ENCODE measurements around the gene SCNN1A. TPM values are rescaled to one million over a fixed set of nuclear protein-coding genes. Genes with fewer than 3 reads are reported as not detected.
A peak's percentile ranks its signal among the peaks of the same experiment; 100 is the strongest.

SCNN1A gene
- total and polyA plus RNA-seq, 7 donors, result 0.82 to 169 (median 7.2) TPM

DNA sequence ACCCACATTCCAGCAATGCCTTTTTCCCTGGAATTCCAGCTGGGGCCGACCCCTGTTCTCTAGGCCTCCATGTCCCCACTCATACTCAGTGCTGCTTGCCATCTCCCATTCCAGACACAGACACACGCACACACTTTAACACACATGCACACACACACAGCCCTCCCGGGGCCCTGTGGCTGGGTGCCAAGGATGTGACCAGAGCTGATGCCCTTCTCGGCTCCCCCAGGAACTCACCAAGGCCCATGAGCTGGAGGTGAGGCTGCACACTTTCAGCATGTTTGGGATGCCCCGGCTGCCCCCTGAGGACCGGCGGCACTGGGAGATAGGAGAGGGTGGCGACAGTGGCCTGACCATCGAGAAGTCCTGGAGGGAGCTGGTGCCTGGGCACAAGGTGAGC is 60.6 kb downstream of the SCNN1A start:
- Histone ChIP-seq H3K4me1 (peaks cover 0 to 11% (median 10%) of the 10 kb centered on the region in 4 donors), H3K27ac (no peak overlapping the region), H3K4me3 (no peak overlapping the region), H3K9me3 (no peaks in the 10 kb centered on the region), H3K36me3 (no peaks in the 10 kb centered on the region), H3K27me3 (peaks cover 12 to 15% (median 12%) of the 10 kb centered on the region in 3 donors)
- DNase-seq, result no peak
- 83 to 91% methylated on average over 9 of the region's 9 CpGs for WGBS, 2 donors
- intact Hi-C loops (cut with DNase I), result no loop called here
- TF ChIP-seq, protein P1, sequence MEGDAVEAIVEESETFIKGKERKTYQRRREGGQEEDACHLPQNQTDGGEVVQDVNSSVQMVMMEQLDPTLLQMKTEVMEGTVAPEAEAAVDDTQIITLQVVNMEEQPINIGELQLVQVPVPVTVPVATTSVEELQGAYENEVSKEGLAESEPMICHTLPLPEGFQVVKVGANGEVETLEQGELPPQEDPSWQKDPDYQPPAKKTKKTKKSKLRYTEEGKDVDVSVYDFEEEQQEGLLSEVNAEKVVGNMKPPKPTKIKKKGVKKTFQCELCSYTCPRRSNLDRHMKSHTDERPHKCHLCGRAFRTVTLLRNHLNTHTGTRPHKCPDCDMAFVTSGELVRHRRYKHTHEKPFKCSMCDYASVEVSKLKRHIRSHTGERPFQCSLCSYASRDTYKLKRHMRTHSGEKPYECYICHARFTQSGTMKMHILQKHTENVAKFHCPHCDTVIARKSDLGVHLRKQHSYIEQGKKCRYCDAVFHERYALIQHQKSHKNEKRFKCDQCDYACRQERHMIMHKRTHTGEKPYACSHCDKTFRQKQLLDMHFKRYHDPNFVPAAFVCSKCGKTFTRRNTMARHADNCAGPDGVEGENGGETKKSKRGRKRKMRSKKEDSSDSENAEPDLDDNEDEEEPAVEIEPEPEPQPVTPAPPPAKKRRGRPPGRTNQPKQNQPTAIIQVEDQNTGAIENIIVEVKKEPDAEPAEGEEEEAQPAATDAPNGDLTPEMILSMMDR (IDR thresholded peaks at IDR 0.05), result no peak
- no peak for TF ChIP-seq EP300 (IDR thresholded peaks at IDR 0.05)

GRCh38 chr12:6313326-6313940 is 61.9 kb downstream of the SCNN1A start:
- DNase-seq, result no peak
- 56 to 84% methylated on average over 14 of the region's 14 CpGs for WGBS, 2 donors
- intact Hi-C loops (cut with DNase I), result no loop called here
- Histone ChIP-seq H3K4me1 (peaks cover 0 to 11% (median 10%) of the 10 kb centered on the region in 4 donors), H3K27me3 (peaks cover 12 to 18% (median 12%) of the 10 kb centered on the region in 3 donors), H3K4me3 (no peak overlapping the region), H3K27ac (no peak overlapping the region), H3K36me3 (no peaks in the 10 kb centered on the region), H3K9me3 (no peaks in the 10 kb centered on the region)
- TF ChIP-seq EP300 (IDR thresholded peaks at IDR 0.05) (no peak), POLR2A (IDR thresholded peaks at IDR 0.05) (no peak), POLR2AphosphoS5 (IDR thresholded peaks at IDR 0.05) (no peak)
- TF ChIP-seq, protein P1 (IDR thresholded peaks at IDR 0.05), result no peak

DNA sequence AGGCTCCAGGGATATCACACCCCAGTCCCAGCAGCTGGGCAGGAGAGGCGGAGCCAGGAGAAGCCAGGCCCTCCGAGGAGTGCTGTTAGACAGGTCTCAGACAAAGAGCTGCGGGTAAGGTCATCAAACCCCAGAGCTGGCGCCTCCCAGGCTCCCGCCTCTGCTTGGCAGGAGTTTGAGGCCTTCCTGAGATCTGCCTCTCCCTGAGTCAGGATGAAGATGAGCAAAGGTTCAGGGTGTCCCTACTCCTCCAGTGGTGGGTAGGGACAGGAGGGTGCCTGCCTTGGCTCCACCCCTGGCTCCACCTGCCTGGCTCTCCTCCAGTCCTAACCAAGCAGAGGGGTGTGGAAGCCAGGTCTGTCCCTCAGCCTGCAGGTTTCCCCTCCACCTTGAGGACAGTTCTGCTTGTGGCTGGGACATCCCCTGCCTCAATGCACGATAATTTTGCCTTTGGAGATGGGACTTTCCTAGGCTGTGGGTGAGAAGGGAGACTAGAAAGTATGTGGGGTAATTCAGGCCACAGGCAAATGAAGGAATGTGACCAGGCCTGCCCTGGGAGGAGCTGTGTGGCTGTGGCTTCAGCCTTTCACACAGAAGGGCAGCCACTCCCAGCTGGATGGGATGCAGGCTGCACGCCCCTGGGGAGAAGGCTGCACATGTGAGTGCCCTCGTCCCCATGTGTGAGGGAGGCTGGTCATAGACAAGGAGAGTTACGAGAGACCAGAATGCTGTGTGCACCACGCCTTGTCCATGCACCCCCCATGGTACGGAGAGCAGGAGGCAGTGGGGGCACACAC is 62.6 kb downstream of the SCNN1A start:
- Histone ChIP-seq H3K4me1 (peaks cover 0 to 11% (median 10%) of the 10 kb centered on the region in 4 donors), H3K4me3 (no peak overlapping the region), H3K27me3 (peaks cover 12 to 18% (median 12%) of the 10 kb centered on the region in 3 donors), H3K9me3 (no peaks in the 10 kb centered on the region), H3K27ac (no peak overlapping the region), H3K36me3 (no peaks in the 10 kb centered on the region)
- intact Hi-C loops (cut with DNase I), result no loop called here
- TF ChIP-seq EP300 (IDR thresholded peaks at IDR 0.05), result no peak
- TF ChIP-seq POLR2A (IDR thresholded peaks at IDR 0.05), result peak in 1 of 2 donors; percentile 67
- 14 to 67% methylated on average over 11 of the region's 11 CpGs for WGBS, 2 donors
- DNase-seq, result peak; percentile 68

DNA sequence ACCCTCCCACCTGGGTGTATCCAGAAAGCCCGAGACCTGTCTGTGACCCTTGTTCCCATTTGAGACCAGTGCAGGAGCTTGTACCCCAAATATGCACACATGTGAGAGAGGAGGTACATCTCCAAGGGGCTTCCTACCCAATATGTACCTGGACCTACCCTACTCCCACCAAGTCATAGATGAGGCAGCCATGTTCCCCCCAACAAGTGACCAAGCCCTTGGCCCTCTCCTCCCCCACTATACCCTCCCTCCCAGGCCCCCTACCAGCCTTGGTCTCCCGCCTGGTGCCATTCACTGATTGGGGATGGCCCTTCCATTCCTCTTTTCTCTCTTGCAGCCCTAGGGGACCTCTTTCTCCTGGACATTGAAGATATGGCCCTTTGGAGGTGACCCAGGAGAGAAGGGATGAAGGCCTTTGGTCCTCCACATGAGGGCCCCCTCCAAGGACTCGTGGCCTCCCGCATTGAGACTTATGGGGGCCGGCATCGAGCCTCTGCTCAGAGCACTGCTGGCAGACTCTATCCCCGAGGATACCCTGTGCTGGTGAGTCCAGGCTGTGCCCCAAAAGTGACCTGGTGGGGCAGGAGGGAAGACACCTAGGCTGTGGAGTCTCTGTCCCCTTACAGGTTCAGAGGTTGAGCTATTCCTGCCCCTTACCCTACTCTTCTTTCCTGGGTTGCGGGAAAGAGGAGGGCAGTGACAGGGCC is 63.4 kb downstream of the SCNN1A start:
- intact Hi-C loops (cut with DNase I), result no loop called here
- Histone ChIP-seq H3K36me3 (no peaks in the 10 kb centered on the region), H3K27ac (peak overlapping the region in 1 of 4 donors; percentile 31), H3K4me1 (peaks cover 0 to 11% (median 10%) of the 10 kb centered on the region in 4 donors), H3K4me3 (no peak overlapping the region), H3K9me3 (no peaks in the 10 kb centered on the region), H3K27me3 (peaks cover 12 to 18% (median 12%) of the 10 kb centered on the region in 3 donors)
- DNase-seq, result peak; percentile 53
- TF ChIP-seq EP300 (IDR thresholded peaks at IDR 0.05) (no peak), POLR2A (IDR thresholded peaks at IDR 0.05) (no peak), POLR2AphosphoS5 (IDR thresholded peaks at IDR 0.05) (no peak)
- TF ChIP-seq, protein P1 (IDR thresholded peaks at IDR 0.05), result no peak
- WGBS, 2 donors, result 29 to 82% methylated on average over 8 of the region's 8 CpGs

Data from sigmoid colon (tissue), 7 donors.